Thyroid gland (tissue), 4 donors: ENCODE measurements around the gene SLC22A13.

Experiments used
- POLR2A ChIP-seq, 2 donors: fragments of 450-650 bp; IDR thresholded peaks; one replicate each; pipeline ENCODE4 v1.6.1; 2017; ENCODE audit warnings: antibody characterized with exemption in 2 of 2, mild to moderate bottlenecking in 2 of 2, moderate library complexity in 1 of 2
- TF ChIP-seq, protein P1 (sequence below), 6 experiments: fragments of 200-600 bp in 3 of 6; fragments of 450-650 bp in 3 of 6; sonication (generic) in 3 of 6; IDR thresholded peaks; one replicate each; pipeline ENCODE4 v1.5.1; 2016 to 2019; ENCODE audit warnings: antibody characterized with exemption in 6 of 6, mild to moderate bottlenecking in 2 of 6, inconsistent platforms in 1 of 6, moderate library complexity in 1 of 6

GRCh38 chr3:38318766-38319671, 53.4 kb downstream of the SLC22A13 start:
- TF ChIP-seq, protein P1, sequence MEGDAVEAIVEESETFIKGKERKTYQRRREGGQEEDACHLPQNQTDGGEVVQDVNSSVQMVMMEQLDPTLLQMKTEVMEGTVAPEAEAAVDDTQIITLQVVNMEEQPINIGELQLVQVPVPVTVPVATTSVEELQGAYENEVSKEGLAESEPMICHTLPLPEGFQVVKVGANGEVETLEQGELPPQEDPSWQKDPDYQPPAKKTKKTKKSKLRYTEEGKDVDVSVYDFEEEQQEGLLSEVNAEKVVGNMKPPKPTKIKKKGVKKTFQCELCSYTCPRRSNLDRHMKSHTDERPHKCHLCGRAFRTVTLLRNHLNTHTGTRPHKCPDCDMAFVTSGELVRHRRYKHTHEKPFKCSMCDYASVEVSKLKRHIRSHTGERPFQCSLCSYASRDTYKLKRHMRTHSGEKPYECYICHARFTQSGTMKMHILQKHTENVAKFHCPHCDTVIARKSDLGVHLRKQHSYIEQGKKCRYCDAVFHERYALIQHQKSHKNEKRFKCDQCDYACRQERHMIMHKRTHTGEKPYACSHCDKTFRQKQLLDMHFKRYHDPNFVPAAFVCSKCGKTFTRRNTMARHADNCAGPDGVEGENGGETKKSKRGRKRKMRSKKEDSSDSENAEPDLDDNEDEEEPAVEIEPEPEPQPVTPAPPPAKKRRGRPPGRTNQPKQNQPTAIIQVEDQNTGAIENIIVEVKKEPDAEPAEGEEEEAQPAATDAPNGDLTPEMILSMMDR (IDR thresholded peaks at IDR 0.05), result no peak
- no peak for TF ChIP-seq POLR2A (IDR thresholded peaks at IDR 0.05)
